ENCODE results near the gene VAMP5.

Gene VAMP5

GRCh38 chr2:85635636-85636035 lies 51.4 kb downstream of the VAMP5 start:
- no peak for DNase-seq (ENCODE audit: low read depth)

GRCh38 chr2:85642725-85643124 lies 58.5 kb downstream of the VAMP5 start:
- no peak for DNase-seq (ENCODE audit: low read depth)

All from stimulated activated CD8-positive, alpha-beta memory T cell treated with anti-CD3 and anti-CD28 coated beads, Interleukin-4, amount 100 ng/mL, for 24 hours (primary cell).